AG10803 (cell line): ENCODE measurements around the gene B4GALT1.

Experiments used
- DNase-seq: peaks from one replicate; pipeline ENCODE4 v3.0.0; 2010; ENCODE audit warnings: low read depth
- H3K4me3 ChIP-seq: 2 replicates; pipeline ENCODE4 v1.5.1; 2011; ENCODE audit warnings: mild to moderate bottlenecking, low read length, control low read depth
- TF ChIP-seq, protein P1 (sequence below): conservative IDR thresholded peaks from 2 replicates; pipeline ENCODE4 v1.5.1; 2011; ENCODE audit warnings: mild to moderate bottlenecking, low read length, control low read depth, inconsistent platforms

Gene B4GALT1, protein sequence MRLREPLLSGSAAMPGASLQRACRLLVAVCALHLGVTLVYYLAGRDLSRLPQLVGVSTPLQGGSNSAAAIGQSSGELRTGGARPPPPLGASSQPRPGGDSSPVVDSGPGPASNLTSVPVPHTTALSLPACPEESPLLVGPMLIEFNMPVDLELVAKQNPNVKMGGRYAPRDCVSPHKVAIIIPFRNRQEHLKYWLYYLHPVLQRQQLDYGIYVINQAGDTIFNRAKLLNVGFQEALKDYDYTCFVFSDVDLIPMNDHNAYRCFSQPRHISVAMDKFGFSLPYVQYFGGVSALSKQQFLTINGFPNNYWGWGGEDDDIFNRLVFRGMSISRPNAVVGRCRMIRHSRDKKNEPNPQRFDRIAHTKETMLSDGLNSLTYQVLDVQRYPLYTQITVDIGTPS

DNA sequence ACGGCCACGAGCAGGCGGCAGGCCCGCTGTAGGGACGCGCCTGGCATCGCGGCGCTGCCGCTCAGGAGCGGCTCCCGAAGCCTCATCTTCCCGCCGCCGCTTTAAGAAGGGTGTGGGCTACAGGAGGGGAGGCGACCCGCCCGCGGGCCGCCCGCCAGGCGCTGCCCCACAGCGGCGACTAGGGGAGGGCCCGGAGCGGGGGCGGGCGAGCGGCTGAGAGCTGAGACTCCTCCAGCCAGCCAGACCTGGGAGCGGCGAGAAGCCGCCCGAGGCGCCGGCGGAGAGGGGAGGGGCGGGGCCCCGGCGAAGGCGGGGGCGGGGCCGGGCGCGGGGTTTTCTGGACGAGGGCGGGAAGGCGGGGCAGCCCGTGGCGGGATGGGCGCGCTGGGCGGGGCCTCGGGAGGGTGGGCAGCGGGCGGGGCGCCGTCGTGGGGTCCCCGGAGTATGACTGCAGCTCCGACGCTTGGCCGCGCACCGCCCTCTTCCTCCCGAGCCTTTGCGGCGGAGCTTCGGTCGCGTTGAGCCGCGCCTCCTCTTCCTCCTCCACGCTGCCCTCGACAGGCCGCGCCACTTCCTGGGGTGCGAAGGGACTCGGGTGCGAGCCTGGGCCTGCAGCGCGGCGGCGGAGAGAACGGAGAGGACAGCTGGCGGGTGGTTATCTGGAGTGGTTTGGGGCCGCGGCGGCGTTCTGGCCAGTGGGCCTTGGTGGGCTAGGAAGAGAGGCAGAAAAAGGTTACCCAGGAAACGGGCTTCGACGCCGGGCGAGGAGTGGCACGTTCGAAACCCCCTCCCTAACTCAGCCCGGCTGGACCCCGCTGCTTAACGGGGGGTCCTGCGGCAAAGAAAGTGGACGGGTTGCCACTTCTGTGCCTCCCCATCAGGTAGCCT lies at the start of gene B4GALT1:
TSS of gene B4GALT1 (minus strand) at position 253 of the 888 bp plus-strand sequence. CDS start at position 86, 167 bp downstream.
- H3K4me3 ChIP-seq, result peak within 1 kb of the TSS; percentile 96
- TF ChIP-seq, protein P1, sequence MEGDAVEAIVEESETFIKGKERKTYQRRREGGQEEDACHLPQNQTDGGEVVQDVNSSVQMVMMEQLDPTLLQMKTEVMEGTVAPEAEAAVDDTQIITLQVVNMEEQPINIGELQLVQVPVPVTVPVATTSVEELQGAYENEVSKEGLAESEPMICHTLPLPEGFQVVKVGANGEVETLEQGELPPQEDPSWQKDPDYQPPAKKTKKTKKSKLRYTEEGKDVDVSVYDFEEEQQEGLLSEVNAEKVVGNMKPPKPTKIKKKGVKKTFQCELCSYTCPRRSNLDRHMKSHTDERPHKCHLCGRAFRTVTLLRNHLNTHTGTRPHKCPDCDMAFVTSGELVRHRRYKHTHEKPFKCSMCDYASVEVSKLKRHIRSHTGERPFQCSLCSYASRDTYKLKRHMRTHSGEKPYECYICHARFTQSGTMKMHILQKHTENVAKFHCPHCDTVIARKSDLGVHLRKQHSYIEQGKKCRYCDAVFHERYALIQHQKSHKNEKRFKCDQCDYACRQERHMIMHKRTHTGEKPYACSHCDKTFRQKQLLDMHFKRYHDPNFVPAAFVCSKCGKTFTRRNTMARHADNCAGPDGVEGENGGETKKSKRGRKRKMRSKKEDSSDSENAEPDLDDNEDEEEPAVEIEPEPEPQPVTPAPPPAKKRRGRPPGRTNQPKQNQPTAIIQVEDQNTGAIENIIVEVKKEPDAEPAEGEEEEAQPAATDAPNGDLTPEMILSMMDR, result no peak
- DNase-seq, result peak; percentile 96

DNA sequence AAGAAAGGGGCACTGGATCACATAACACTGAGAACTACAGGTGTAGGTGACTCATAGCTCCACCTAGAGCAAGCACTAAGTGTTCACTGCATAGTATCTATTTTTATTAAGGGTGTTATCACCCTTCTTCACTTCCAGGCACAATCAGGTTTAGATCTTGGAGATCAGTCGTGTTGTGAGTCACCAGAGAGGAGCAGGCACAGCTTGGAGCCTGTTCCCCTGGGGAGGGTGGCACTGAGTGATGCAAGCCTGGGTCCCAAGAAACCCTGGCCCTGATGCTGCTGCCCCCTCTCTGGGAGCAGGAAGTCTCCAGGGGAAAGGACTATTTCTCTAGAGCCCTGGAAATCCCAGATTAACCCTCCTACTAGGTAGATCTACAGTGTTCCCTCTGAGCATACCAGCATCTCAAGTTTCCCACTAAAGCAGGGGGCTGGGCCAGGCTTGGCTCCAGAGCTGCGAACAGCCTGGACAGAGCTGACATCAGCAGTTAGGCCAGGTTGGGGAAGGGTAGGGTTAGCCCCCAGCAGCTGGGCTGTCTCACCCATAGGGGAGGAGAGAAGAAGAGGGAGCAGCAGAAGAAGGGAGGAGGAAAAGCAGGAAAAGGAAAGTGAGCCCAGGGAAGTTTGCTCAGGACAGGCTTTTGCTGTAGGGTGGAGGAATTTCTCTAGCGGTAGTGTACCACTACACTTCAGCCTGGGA lies 44.7 kb upstream of the B4GALT1 start:
- no peak overlapping the region for H3K4me3 ChIP-seq
- DNase-seq, result no peak
- TF ChIP-seq, protein P1, result no peak

DNA sequence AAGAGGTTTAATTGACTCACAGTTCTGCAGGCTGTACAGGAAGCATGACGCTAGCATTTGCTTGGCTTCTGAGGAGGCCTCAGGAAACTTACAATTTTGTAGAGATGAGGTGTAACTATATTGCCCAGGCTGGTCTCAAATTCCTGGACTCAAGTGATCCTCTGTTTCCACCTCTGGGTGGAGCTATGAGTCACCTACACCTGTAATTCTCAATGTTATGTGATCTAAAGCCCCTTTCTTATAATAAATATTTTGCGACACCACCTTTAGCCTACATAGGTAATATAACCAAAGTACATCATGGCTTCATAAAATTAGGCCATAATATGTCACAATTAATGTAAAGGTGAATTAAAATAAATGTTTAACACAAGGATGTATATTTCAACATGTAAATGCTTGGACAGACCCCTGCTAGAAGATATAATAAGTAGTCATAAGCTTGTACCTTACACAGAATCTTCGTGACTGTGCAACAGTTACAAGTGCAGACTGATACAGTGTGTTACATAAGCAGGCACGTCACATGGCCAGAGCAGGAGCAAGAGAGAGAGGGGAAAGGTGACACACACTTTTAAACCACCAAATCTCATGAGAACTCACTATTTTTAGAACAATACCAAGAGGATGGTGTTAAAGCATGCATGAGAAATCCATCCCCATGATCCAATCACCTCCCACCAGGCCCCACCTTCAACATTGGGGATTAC lies 43.0 kb upstream of the B4GALT1 start:
- TF ChIP-seq, protein P1, result no peak
- DNase-seq, result no peak
- H3K4me3 ChIP-seq, result no peak overlapping the region

GRCh38 chr9:33209394-33209793 lies 42.3 kb upstream of the B4GALT1 start:
- TF ChIP-seq, protein P1, result no peak
- no peak overlapping the region for H3K4me3 ChIP-seq
- DNase-seq, result no peak

DNA sequence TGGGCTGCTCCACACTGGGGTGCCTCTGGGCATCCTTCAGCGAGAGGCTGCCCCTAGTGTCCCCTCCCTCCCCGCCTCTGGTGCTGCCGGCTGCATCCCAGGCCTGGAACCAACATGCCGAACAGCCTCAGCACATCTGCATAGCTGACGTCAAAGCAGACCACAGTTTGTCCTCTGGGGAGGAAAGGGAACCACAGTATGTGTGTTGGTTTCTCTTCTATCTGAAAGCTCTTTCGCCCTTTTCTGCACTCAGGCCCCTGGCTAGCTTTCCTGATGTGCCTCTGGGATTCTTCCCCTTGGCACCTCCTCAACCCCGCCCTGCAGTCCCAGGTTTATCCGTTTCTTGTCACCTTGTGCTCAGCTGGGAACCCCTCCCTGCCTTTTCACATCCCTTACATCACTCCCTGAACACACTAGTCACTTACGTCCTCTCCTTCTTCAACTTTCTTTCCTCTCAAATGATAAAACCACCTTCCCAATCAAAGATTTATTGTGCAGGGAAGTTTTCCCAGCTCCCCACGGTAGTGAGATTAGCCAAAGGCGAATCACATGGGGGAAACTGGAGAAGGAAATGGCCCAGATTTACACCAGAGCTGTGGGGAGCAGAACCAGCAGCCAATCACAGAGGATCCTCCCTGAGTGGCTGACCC lies 35.5 kb upstream of the B4GALT1 start:
- DNase-seq, result peak; percentile 91
- H3K4me3 ChIP-seq, result no peak overlapping the region
- TF ChIP-seq, protein P1, result 0 out of 2 replicates have a peak, but pooled peaks have one; percentile 12

- no peak overlapping the region for H3K4me3 ChIP-seq
- TF ChIP-seq, protein P1, result no peak
- no peak for DNase-seq
These were observed 34.9 kb upstream of the B4GALT1 start for GRCh38 chr9:33202018-33202417.
